ENCODE measurements around the gene RASAL1.
"Not testable (repeated sequence)": the region's sequence is repeated elsewhere in the genome, so short reads cannot be mapped to it uniquely, and the experiment has no call there.

RASAL1 gene

DNA sequence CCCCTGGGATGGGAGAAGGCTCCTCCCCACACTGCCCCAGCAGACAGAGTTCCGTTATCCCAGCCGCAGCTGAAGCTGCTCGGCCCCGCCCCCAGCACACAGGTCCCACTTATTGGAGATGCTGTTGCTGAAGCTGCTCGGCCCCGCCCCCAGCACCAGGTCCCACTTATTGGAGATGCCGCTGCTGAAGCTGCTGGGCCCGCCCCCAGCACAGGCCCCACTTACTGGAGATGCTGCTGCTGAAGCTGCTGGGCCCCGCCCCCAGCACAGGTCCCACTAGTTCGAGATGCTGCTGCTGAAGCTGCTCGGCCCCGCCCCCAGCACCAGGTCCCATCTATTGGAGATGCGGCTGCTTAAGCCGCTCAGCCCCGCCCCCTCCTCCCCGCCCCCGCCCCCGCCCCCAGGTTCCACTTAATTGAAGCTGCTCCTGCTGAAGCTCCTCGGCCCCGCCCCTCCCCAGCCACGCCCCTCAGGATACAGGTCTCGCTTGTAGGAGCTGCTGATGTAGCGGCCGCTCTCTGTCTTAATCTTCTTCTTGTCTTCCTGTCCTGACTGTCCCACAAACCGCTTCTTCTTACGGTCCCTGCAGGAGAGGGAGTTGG, 26.0 kb upstream of the RASAL1 start:
- peak; percentile 44 for DNase-seq (ENCODE audit: low read depth)

DNA sequence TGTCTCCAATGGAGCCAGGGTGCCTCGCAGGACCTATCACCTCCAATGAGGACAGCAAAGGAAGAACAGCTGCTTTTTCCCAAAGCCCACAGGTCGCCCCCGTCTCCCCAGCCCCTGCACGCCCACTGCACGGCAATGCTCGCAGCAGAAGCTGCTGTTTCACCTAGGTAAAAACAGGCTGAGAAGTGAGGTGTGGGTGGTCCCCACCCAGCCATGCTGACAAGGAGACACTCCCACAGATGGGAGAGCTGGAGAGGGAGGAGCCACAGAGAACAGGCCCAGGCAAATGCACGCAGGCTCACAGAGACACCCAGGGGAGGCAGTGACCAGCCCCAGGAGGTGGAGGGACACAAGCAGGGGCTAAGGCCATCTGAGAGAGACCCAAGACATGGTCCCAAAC, 24.4 kb upstream of the RASAL1 start:
- no peak for DNase-seq (ENCODE audit: low read depth)

DNA sequence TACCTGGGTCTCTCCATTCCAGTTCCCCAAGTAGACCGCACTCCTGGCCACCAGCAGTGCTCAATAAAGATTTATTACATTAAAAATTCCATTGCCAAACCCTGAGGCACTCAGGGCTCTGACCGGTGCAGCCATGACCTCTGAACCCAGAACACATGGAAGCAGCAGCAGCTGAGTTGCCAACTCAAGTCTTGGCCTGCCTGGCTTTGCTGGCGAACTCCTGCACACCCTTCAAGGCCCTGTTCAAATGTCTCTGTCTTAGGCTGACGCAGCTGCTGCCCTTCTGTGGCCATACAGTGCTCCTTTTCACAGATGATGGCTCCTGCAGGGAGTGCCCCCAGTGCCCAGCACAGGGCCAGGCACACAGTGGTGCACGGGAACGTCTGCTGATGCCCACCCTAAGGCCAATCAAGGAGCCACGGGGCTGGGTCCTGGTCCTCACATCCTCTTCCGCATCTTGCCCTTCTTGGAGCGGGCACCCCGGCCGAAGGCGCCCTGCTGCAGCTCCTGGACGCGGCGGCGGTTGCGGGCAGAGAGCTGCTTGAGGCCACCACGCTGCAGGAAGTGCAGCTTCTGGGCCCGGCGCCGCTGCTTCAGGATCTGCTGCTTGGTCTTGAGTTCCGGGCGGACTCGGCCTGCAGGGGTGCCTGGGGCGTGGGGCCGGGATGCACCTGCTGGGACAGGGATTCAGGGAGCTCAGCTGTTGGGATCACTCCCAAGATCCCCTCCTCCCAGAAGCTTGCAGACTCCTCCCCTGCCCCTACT, 23.1 kb upstream of the RASAL1 start:
- DNase-seq (ENCODE audit: low read depth): no peak

DNA sequence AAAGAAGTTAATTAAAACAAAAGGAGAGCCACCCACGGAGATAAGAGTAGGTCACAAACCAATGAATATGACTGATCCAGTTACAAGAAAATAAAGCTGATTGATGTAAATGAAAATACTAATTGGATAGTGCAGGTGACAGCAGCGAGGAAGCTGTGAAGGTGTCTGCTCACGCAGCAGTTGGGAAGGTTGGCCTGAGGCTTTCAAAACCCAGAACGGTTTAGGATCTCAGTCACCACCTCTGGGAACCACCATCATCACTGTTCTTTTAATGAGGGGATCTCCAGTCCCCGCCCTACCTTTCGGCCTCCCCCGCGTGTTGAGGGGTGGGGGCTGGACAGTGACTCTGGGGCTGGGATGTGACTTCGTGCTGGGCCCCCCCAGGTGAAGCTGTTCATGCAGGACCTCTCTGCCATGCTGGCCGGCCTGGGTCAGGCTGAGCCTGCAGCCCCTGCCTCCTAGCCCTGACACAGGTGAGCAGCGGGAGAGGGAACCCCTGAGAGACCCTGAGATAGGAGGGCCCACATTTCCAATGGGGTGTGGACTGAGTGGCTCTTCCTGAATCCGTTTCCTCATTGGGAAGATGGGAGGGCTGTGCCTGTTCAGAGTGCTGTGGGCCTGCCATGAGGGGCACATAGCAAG, 21.8 kb upstream of the RASAL1 start:
- DNase-seq (ENCODE audit: low read depth): no peak

DNA sequence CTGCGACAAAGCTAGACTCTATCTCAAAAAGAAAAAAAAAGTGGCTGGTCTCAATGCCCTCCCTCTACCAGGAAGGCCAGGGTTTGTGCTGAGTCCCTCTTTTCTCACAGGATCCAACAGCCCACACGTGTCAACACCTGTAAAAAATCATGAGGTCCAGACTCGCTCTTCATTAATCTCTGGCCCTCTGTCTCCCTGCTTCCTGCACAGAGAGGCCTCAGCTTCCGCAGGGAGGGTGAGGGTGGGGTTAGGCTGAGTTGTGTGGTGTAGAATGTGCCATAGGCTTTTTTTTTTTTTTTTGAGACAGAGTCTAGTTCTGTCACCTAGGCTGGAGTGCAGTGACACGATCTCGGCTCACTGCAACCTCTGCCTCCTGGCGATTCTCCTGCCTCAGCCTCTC, 20.1 kb upstream of the RASAL1 start:
- no peak for DNase-seq (ENCODE audit: low read depth)

DNA sequence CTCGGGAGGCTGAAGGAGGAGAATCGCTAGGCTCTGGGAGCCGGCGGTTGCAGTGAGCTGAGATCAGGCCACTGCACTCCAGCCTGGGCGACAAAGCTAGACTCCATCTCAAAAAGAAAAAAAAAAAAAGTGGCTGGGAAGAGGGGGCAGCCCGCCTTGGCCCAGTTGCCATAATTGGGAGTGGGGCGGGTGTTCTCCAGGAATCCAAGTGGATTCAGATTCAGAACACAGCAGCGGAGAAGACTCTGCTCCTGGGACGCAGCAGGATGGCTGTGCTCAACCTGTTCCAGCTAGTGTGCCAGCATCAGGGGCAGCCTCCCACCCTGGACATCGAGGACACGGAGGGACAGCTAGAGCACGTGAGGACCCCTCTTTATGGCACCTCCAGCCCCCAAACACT, 19.5 kb upstream of the RASAL1 start:
- no peak for DNase-seq (ENCODE audit: low read depth)

DNA sequence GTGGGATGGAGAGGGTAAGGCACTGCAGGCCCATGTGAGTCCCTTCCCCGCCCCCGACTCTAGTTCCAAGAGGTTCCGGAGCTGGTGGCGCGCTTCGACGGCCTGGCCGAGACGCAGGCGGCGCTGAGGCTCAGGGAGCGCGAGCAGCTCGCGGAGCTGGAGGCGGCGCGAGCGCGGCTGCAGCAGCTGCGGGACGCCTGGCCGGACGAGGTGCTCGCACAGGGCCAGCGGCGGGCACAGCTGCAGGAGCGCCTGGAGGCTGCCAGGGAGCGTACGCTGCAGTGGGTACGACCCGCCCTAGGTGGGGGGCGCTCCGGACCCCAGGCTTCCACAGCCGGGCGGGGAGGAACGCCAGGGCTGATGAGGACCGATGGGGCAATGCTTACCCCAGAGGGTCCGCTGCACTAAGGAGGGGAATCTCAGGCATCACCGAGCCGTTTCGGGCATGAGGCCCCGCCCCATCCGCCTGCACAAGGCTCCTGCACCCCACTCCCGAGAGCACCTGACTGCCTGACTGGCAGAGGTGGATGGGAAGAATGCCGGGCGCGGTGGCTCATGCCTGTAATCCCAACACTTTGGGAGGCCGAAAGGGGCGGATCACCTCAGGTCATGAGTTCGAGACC, 18.9 kb upstream of the RASAL1 start:
- peak; percentile 35 for DNase-seq (ENCODE audit: low read depth)

DNA sequence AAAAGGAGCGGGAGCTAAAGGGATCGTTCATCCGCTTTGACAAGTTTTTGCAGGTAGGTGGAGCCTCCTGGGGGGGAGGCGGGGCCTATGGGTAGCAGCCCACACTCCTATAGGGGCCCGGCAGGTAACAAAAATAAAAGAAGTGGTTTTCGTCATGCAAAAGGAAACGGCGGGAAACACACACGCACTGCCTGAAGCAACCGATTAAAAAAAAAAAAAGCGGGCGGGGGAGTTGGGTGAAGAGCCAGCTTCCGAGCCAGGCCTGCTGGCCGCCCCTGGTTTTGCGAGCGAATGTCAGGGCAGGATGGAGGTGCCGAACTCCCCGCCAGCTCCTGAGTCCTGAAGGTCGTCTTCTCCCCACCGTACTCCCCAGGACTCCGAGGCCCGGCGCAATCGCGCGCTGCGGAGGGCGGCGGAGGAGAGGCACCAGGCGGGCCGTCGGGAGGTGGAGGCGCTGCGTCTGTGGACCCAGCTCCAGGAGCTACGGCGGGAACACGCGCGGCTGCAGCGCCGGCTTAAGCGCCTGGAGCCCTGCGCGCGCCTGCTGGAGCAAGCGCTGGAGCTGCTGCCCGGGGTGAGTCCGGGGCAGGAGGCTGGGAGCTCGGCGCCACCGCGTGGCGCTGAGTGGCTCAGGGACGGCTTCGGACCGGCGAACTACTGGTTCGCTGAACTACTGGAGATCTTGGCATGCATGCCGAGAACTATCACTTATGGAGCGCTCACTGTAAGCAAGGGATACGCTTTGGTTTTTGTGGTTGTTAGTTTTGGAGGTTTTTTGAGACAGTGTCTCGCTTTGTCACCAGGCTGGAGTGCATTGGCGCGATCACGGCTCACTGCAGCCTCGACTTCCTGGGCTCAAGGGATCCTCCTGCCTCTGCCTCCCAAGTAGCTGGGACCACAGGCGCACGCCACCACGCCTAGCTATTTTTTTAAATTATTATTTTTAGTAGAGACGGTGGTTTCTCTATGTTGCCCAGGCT, 17.6 kb upstream of the RASAL1 start:
- peak; percentile 73 for DNase-seq (ENCODE audit: low read depth)

DNA sequence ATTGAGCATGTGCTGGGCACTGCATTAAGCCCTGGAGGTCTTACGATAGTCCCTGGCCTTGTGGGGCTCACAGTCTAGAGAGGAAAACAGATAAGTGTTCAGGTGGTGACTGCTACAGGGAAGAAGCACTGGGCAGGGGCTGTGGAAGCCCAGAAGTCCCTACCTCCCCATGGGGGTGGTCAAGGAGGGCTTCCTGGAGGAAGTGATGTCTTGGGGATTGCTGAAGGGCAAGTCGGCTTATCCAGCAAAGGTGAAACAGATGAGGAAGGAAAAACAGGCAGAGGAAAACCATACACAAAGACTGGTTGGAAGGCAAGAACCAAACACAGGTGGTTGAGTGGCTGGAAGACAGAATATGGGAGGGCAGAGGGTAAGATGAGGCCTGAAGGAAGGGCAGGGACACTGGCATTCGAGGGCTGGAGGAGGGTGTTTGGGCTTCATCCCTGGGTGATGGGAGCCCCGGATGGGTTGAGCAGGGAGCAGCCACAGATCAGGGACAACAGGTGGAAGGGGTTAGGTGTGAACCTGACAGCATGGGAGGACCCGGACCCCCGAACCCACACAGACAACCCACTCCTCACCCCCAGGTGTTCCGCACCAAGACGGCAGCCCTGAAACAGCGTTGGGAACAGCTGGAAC, 16.8 kb upstream of the RASAL1 start:
- no peak for DNase-seq (ENCODE audit: low read depth)

DNA sequence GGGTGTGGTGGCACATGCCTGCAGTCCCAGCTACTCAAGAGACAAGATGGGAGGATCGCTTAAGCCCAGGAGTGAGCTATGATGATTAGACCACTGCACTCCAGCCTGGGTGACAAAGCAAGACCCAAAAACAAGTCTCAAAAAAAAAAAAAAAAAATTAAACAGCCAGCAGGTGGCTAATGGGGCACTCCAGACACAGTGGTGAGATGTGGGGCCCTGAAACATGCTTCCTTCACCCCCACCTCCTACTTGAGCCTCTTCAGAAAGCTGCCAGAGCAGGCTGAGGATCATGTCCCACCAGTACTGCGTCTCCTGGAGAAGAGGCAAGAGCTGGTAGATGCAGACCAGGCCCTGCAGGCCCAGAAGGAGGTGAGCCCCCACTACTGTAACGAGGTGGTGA, 16.1 kb upstream of the RASAL1 start:
- DNase-seq (ENCODE audit: low read depth): no peak

DNA sequence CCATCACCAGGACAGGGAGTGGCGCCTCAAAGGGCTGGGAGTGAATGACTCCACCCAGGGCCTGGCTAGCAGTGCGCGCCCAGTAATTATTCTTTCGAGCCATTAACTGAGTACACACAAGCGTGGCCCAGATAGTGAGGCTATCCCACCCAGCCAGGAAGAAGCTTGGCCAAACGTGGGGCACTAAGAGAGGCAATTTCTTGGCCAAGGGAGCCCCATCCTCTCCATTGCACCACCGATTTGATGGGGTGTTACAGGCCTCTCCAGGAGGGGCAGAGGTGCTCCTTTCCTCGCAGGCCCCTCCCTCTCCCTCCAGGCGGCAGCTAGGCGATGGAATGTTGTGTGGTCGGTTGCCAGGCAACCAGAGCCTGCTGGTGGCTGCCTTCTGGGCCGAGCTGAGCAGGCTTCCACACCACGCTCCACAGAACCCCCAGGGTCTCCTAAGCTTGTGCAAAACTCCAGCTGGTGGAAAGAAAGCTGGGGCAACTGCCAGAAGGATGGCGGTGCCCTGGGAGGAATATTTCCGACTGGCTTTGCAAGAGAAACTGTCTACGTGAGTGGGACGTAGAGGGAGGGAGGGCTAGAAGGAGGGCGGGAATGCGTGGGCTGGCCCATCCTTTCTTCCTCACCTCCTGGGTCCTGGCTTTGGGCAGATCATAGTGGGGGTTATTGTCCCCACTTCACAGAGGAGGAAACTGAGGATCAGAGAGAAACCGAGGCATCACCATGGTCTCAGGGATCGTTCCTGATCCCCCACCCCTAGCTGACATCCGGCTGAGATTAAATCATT, 14.0 kb upstream of the RASAL1 start, which contains the start of gene CFAP73:
CFAP73 (plus strand) TSS at position 364 of the 790 bp plus-strand sequence; CDS start at position 498, 134 bp downstream.
- DNase-seq (ENCODE audit: low read depth): peak; percentile 84

DNA sequence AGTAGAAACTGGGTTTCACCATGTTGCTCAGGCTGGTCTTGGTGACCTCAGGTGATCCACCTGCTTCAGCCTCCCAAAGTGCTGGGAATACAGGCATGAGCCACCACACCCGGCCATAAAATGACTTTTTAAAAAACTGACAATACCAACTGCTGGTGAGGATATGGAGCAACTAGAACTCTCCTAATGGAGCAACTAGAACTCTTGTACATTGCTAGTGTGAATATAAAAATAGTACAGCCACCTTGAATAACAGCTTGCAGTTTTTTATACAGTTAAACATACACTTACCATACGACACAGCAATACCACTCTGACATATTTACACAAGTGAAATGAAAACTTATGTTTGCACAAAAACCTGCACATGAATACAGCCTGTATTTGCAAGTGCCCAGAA, 11.4 kb upstream of the RASAL1 start:
- DNase-seq (ENCODE audit: low read depth): no peak

DNA sequence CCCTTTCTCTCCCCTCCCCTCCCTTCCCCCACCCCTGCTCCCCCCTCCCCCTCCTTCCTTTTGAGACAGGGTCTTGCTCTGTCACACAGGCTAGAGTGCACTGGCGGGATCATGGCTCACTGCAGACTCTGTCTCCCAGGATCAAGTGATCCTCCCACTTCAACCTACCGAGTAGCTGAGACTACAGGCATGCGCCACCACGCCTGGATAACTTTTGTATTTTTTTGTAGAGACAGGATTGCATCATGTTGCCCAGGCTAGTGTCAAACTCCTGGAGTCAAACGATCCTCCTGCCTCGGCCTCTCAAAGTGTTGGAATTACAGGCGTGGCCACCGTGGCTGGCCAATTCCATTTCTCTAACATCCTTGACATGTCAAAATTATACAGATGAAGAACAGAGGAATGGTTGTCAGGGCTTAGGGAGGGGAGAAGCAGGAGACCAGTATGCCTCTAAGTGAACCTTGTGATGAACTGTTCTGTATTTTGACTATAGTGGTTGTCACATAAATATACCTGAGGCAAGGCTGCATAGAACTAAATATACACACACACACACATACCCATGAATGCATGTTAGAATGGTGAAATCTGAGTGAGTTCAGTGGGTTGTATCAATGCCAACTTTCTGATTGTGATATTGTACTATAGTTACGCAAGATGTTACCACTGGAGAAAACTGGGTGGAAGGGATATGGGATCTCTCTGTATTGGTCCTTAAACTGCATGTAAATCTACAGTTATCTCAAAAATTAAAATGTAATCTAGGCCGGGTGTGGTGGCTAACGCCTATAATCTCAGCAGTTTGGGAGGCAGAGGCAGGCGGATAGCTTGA, 10.4 kb upstream of the RASAL1 start:
- peak; percentile 35 for DNase-seq (ENCODE audit: low read depth)

DNA sequence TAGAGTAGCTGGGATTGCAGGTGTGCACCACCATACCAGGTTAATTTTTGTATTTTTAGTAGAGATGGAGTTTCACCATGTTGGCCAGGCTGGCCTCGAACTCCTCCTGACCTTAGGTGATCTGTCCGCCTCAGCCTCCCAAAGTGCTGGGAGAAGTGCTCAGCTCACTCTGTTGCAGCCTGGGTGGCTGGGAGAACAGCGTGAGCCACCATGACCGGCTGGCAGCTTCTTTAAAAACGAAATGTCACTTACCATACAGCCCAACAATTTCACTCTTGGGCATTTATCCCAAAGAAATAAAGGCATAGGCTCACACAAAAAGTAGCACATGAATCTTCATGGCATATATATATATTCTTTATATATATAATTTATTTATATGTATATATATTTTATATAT, 9.2 kb upstream of the RASAL1 start:
- no peak for DNase-seq (ENCODE audit: low read depth)

DNA sequence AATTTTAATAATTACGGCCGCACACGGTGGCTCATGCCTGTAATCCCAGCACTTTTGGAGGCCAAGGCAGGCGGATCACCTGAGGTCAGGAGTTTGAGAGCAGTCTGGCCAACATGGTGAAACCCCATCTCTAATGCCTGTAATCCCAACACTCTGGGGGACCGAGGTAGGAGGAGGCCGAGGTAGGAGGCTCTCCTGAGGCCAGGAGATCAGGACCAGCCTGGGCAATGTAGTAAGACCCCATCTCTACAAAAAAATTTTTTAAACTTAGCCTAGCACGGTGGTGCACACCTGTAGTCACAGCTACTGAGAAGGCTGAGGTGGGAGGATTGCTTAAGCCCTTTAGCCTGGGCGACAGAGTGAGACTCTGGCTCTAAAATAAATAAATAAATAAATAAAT, 8.4 kb upstream of the RASAL1 start:
- no peak for DNase-seq (ENCODE audit: low read depth)

DNA sequence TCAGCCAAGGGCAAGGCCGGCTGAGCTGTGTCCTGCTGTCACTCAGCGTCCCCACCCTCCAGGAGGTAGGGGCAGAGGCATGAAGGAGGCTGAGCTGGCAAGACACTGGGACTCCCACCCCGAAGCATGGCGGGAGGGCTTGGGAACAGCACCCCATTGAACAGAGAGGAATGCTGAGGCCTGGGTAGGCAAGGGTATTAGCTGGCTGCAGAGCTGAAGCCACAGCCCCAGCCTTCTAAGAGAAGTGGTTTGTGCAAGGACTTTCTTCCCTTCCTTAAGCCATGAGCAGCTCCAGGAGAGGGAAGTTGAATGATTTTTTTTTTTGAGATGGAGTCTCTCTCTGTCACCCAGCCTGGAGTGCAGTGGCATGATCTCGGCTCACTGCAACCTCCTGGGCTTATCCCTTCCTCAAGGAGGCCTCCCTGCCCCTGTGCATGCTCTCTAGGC, 7.3 kb upstream of the RASAL1 start:
- DNase-seq (ENCODE audit: low read depth): no peak

DNA sequence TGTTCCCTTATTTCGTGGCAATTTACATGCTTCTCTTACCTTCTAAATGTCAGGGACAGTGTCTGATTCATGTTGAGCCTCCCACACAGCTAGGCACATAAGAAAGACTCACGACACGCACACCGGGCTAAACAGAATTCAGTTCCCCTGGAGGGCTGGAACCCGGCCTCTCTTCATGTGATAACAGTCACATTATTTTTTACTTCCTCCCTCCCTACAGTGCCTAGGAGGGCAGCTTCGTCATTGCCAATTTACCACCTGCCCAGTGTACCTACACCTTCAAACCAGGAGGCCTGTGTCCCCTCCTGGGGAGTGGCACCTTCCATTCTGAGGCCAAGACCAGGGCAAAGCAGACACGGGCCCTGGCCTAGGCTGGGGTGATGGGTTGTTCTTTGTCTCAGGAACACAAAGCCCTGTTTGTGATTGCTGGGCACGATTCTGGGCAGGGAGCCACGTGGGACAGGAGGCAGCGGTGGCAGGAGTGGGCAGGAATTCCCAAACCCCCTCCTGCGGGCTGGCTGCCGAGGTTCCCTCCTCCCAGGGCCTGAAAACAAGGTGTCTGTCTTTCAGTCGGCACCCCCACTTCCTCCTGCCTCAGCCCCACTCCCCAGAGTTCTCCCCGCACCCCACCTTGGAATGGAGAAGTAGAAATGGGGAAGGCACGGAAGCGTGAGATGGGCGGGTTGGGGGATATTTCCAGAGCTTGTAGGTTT, 6.8 kb upstream of the RASAL1 start:
- no peak for DNase-seq (ENCODE audit: low read depth)

DNA sequence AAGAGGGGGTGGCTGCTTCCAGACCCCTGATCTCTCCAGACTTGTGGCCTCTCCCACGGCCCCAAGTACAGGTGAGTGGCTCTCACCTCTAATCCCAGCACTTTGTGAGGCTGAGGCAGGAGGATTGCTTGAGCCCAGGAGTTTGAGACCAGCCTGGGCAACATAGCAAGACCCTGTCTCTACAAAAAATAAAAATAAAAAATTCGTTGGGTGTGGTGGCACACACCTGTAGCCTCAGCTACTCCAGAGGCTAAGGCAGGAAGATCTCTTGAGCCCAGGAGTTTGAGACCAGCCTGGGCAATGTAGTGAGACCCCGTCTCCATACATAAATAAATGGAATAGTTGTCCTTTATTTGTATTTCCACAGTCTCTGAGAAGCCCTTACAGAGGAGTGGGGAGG, 6.2 kb upstream of the RASAL1 start:
- DNase-seq (ENCODE audit: low read depth): not testable (repeated sequence)

DNA sequence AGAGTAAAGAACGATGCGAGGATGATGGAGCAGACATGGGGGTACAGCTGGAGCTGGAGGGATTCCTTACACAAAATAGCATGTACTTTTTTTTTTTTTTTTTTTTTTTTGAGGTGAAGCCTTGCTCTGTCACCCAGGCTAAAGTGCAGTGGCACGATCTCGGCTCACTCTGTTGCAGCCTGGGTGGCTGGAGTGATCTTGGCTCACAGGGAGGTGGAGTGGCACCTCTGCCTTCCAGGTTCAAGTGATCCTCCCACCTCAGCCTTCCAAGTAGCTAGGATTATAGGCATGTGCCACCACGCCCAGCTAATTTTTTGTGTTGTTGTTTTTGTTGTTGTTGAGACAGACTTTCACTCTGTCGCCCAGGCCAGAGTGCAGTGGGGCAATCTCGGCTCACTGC, 5.1 kb upstream of the RASAL1 start:
- no peak for DNase-seq (ENCODE audit: low read depth)

Data from iris pigment epithelial cell (primary cell).